ENCODE measurements around the gene PIK3R3.

The PIK3R3 gene

DNA sequence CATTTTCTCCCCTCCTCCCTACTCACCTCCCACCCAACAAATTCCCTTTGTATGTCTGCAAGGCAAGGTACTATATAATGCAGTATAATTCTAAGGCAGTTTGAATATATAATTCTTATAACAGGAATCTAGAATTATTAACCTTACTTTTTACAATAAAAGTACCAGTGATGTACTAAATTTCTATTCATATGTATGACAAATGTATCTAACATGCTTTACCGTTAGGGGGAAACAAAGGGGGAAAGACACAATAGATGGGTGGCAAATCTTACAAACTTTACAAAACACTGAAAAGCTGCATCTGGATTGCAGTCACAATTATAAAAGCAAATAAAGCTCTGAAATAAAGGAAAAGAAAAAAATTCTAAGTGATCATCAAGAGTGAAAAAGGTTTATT, 2.3 kb downstream of the PIK3R3 start:
- TF ChIP-seq, protein P1, sequence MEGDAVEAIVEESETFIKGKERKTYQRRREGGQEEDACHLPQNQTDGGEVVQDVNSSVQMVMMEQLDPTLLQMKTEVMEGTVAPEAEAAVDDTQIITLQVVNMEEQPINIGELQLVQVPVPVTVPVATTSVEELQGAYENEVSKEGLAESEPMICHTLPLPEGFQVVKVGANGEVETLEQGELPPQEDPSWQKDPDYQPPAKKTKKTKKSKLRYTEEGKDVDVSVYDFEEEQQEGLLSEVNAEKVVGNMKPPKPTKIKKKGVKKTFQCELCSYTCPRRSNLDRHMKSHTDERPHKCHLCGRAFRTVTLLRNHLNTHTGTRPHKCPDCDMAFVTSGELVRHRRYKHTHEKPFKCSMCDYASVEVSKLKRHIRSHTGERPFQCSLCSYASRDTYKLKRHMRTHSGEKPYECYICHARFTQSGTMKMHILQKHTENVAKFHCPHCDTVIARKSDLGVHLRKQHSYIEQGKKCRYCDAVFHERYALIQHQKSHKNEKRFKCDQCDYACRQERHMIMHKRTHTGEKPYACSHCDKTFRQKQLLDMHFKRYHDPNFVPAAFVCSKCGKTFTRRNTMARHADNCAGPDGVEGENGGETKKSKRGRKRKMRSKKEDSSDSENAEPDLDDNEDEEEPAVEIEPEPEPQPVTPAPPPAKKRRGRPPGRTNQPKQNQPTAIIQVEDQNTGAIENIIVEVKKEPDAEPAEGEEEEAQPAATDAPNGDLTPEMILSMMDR (IDR thresholded peaks at IDR 0.05; ENCODE audit: insufficient read depth, low read length, poor library complexity, severe bottlenecking): peak; percentile 15
- Histone ChIP-seq H3K27me3 (replicated peaks; ENCODE audit: control insufficient read depth, insufficient read depth, low read length) (no peaks in the 10 kb centered on the region), H3K36me3 (ENCODE audit: control insufficient read depth, insufficient read depth, low read length) (no peaks in the 10 kb centered on the region; the same call in 1 of the 2 replicates), H3K4me3 (replicated peaks; ENCODE audit: low read depth, low read length) (peak overlapping the region; percentile 86)
- DNase-seq (ENCODE audit: extremely low read depth, insufficient read length): no peak

DNA sequence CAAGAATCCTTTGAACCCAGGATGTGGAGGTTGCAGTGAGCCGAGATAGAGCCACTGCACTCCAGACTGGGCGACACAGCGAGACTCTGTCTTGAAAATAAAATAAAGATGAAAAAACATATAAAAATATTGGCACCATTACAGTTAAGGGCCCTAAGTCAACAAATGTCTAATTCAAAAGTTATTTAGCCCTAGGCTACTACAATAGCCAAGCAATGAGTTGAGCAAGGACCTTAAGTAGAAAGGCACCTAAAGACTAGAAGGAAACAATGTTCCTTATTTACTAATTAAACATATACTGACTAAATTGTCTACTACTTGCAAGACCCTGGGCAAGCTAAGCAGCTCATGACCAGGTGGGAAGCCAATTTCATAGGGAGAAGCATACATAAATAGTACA, 4.1 kb downstream of the PIK3R3 start:
- no peaks in the 10 kb centered on the region for H3K27me3 ChIP-seq (replicated peaks; ENCODE audit: control insufficient read depth, insufficient read depth, low read length)
- no peak for DNase-seq (ENCODE audit: extremely low read depth, insufficient read length)
- TF ChIP-seq, protein P1 (IDR thresholded peaks at IDR 0.05; ENCODE audit: insufficient read depth, low read length, poor library complexity, severe bottlenecking): no peak
- no peaks in the 10 kb centered on the region; the same call in 1 of the 2 replicates for H3K36me3 ChIP-seq (ENCODE audit: control insufficient read depth, insufficient read depth, low read length)
- H3K4me3 ChIP-seq (replicated peaks; ENCODE audit: low read depth, low read length): no peak overlapping the region

DNA sequence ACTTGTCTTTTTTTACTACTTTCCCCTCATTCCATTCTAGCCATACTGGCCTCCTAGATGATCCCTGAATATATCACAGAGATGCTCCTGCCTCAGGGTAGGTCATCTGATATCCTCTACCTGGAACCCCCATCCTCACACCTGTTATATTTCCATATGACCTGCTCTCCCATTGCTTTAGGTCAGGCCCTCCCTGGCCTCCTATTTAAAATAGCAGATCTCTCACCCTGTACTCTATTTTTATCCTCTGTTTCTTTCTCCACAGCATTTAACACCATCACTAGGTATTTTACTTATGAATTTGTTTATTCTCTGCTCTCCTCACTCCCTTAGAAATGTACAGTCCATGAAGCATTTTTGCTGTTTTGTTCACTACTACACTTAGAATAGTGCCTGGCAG, 13.6 kb downstream of the PIK3R3 start:
- TF ChIP-seq, protein P1 (IDR thresholded peaks at IDR 0.05; ENCODE audit: insufficient read depth, low read length, poor library complexity, severe bottlenecking): no peak
- Histone ChIP-seq H3K4me3 (replicated peaks; ENCODE audit: low read depth, low read length) (no peak overlapping the region), H3K36me3 (ENCODE audit: control insufficient read depth, insufficient read depth, low read length) (no peaks in the 10 kb centered on the region), H3K27me3 (replicated peaks; ENCODE audit: control insufficient read depth, insufficient read depth, low read length) (no peaks in the 10 kb centered on the region)
- no peak for DNase-seq (ENCODE audit: extremely low read depth, insufficient read length)

DNA sequence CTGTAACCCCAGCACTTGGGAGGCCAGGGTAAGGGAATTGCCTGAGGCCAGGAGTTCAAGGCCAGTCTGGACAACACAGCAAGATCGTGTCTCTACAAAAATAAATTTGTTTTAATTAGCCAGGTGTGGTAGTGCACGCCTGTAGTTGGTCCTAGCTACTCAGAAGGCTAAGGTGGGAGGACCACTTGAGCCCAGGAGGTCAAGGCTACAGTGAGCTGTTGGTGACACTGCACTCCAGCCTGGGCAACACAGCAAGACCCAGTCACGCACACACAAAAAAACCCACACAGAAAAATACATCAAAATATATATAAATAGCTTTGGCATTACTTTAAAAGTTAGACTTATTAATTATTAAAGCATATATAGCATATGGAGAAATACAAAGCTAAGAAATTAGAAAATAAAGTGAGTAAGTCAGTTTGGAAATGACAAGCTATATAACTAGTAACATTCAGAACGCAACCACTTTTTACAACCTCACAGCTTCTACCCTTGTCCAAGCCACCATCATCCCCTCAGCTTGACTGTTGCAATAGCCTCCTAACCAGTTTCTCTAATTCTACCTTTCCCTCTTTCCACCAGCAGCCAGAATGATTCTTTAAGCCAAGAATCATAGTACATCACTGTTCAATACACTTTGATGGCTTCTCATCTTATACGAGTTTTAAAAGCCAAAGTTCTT, 14.5 kb downstream of the PIK3R3 start:
- no peaks in the 10 kb centered on the region for H3K27me3 ChIP-seq (replicated peaks; ENCODE audit: control insufficient read depth, insufficient read depth, low read length)
- TF ChIP-seq, protein P1 (IDR thresholded peaks at IDR 0.05; ENCODE audit: insufficient read depth, low read length, poor library complexity, severe bottlenecking): no peak
- no peak for DNase-seq (ENCODE audit: extremely low read depth, insufficient read length)
- H3K36me3 ChIP-seq (ENCODE audit: control insufficient read depth, insufficient read depth, low read length): no peaks in the 10 kb centered on the region
- no peak overlapping the region for H3K4me3 ChIP-seq (replicated peaks; ENCODE audit: low read depth, low read length)

DNA sequence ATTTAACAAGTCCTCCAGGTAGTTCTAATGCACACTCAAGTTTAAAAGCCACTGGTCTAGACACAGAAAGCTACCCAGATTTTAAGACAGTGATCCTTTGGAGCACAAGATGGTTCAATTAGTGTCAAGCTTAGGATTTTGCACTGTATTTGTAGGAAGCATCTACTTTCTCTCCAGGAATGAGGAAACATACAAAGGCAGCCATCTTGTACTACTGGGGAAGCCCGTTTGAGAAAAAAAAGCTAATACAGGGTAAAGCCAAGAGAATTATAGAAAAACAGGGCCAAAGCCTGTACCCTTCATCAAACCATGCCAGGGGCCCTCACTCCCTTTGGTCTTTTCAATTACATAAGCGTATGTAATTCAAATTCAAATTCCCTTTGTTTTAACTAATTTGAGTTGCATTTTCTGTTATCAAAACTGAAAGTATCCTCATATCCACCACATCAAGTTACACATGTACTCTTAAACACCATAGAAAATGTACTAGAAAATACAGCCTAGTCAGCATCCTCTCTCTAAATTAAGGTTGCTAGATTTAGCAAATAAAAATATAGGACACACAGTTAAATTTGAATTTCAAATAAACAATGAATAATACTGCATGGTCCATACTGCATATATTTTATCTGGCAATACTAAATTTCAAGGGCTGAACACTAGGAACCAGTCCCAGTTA, 17.4 kb downstream of the PIK3R3 start:
- H3K27me3 ChIP-seq (replicated peaks; ENCODE audit: control insufficient read depth, insufficient read depth, low read length): no peaks in the 10 kb centered on the region
- TF ChIP-seq, protein P1 (IDR thresholded peaks at IDR 0.05; ENCODE audit: insufficient read depth, low read length, poor library complexity, severe bottlenecking): no peak
- DNase-seq (ENCODE audit: extremely low read depth, insufficient read length): no peak
- H3K36me3 ChIP-seq (ENCODE audit: control insufficient read depth, insufficient read depth, low read length): no peaks in the 10 kb centered on the region
- no peak overlapping the region for H3K4me3 ChIP-seq (replicated peaks; ENCODE audit: low read depth, low read length)
